Measurements from ENCODE around the gene AKAP8.

Gene AKAP8

GRCh38 chr19:15304140-15304705 is 75.4 kb downstream of the AKAP8 start:
- DNase-seq (ENCODE audit: low spot score) = no peak
- Histone ChIP-seq H3K4me1 (ENCODE audit: insufficient read depth, poor library complexity, severe bottlenecking) (peaks cover 39% of the 10 kb centered on the region), H3K27me3 (ENCODE audit: insufficient read depth, poor library complexity, severe bottlenecking) (no peaks in the 10 kb centered on the region), H3K36me3 (ENCODE audit: low read depth) (peaks cover 23% of the 10 kb centered on the region), H3K27ac (ENCODE audit: poor library complexity, severe bottlenecking) (no peak overlapping the region), H3K9me3 (ENCODE audit: severe bottlenecking) (peaks cover 5% of the 10 kb centered on the region), H3K4me3 (ENCODE audit: severe bottlenecking) (no peak overlapping the region)
- TF ChIP-seq CTCF (IDR thresholded peaks at IDR 0.05; ENCODE audit: poor library complexity, severe bottlenecking) = no peak
- ATAC-seq (ENCODE audit: low read depth) = no peak

Data from RWPE2 (cell line).